Ectodermal cell (in vitro differentiated cells): ENCODE data around the gene SAMD3.
"Not testable (repeated sequence)": the region's sequence is repeated elsewhere in the genome, so short reads cannot be mapped to it uniquely, and the experiment has no call there.

Experiments
- H3K27ac ChIP-seq: 2 replicates; pipeline ENCODE4 v1.7.0; 2013; ENCODE audit warnings: mild to moderate bottlenecking, low read depth, low read length; ENCODE audit not compliant: insufficient read depth, poor library complexity, severe bottlenecking
- H3K27me3 ChIP-seq: 2 replicates; pipeline ENCODE4 v1.7.0; 2013; ENCODE audit warnings: mild to moderate bottlenecking, low read length; ENCODE audit not compliant: insufficient read depth, control insufficient read depth, poor library complexity, severe bottlenecking
- H3K36me3 ChIP-seq: one replicate; pipeline ENCODE4 v1.7.0; 2013; ENCODE audit warnings: low read length; ENCODE audit not compliant: control insufficient read depth, insufficient read depth
- H3K4me1 ChIP-seq: one replicate; pipeline ENCODE4 v1.7.0; 2013; ENCODE audit warnings: low read length; ENCODE audit not compliant: control insufficient read depth, insufficient read depth
- H3K4me3 ChIP-seq: 2 replicates; pipeline ENCODE4 v1.7.0; 2013; ENCODE audit warnings: low read depth, low read length, control low read depth; ENCODE audit not compliant: insufficient read depth
- H3K9me3 ChIP-seq: 2 replicates; pipeline ENCODE4 v1.7.0; 2013; ENCODE audit warnings: mild to moderate bottlenecking, low read length, moderate library complexity; ENCODE audit not compliant: control insufficient read depth
- WGBS, 2 experiments: methylation state at CpG; one replicate each; pipeline ENCODE4 v1.1.7; 2013; ENCODE audit warnings: missing lambda C conversion rate in 2 of 2; 5-methylcytosine and 5-hydroxymethylcytosine counted together

SAMD3 gene

GRCh38 chr6:130252527-130253237 is 29.9 kb upstream of the SAMD3 start:
- H3K36me3 ChIP-seq = no peaks in the 10 kb centered on the region
- H3K9me3 ChIP-seq = no peaks in the 10 kb centered on the region
- H3K4me1 ChIP-seq = peaks cover 16% of the 10 kb centered on the region
- no peaks in the 10 kb centered on the region for H3K27me3 ChIP-seq
- 44 to 55% methylated on average over 8 to 9 of the region's 9 CpGs for WGBS, 2 experiments
- H3K4me3 ChIP-seq = no peak overlapping the region
- H3K27ac ChIP-seq = peak overlapping the region; percentile 70

GRCh38 chr6:130245267-130245666 is 22.5 kb upstream of the SAMD3 start:
- Histone ChIP-seq H3K4me1 (no peaks in the 10 kb centered on the region), H3K36me3 (no peaks in the 10 kb centered on the region), H3K4me3 (no peak overlapping the region), H3K27me3 (no peaks in the 10 kb centered on the region), H3K27ac (no peak overlapping the region), H3K9me3 (no peaks in the 10 kb centered on the region)
- WGBS, 2 experiments = 88 to 97% methylated on average over 1 to 2 of the region's 2 CpGs

- Histone ChIP-seq H3K36me3 (no peaks in the 10 kb centered on the region), H3K9me3 (no peaks in the 10 kb centered on the region), H3K27me3 (no peaks in the 10 kb centered on the region), H3K4me1 (no peaks in the 10 kb centered on the region), H3K4me3 (no peak overlapping the region), H3K27ac (no peak overlapping the region)
- WGBS, 2 experiments = 91 to 92% methylated on average over 2 of the region's 2 CpGs
Measured at GRCh38 chr6:130244728-130245127, 22.0 kb upstream of the SAMD3 start.

GRCh38 chr6:130240232-130240631 is 17.5 kb upstream of the SAMD3 start:
- Histone ChIP-seq H3K27ac (no peak overlapping the region), H3K9me3 (no peaks in the 10 kb centered on the region), H3K27me3 (no peaks in the 10 kb centered on the region), H3K36me3 (no peaks in the 10 kb centered on the region), H3K4me3 (no peak overlapping the region), H3K4me1 (no peaks in the 10 kb centered on the region)
- 79% methylated on average over 2 to 4 of the region's 4 CpGs for WGBS, 2 experiments

- H3K9me3 ChIP-seq = no peaks in the 10 kb centered on the region
Measured at GRCh38 chr6:130239755-130240154, 17.0 kb upstream of the SAMD3 start.

GRCh38 chr6:130233330-130233729 is 10.6 kb upstream of the SAMD3 start:
- Histone ChIP-seq H3K4me1 (peaks cover 12% of the 10 kb centered on the region), H3K9me3 (no peaks in the 10 kb centered on the region), H3K4me3 (no peak overlapping the region), H3K27ac (no peak overlapping the region), H3K27me3 (no peaks in the 10 kb centered on the region), H3K36me3 (no peaks in the 10 kb centered on the region)
- 18 to 44% methylated on average over 2 to 3 of the region's 3 CpGs for WGBS, 2 experiments

More at GRCh38 chr6:130239755-130240154, 17.0 kb upstream of the SAMD3 start:
- WGBS, 2 experiments = 84 to 86% methylated on average over 2 of the region's 2 CpGs
- H3K4me1 ChIP-seq = no peaks in the 10 kb centered on the region
- no peak overlapping the region for H3K4me3 ChIP-seq
- H3K36me3 ChIP-seq = no peaks in the 10 kb centered on the region
- H3K27me3 ChIP-seq = no peaks in the 10 kb centered on the region
- H3K27ac ChIP-seq = no peak overlapping the region

- not testable (repeated sequence) for H3K27ac ChIP-seq, H3K9me3 ChIP-seq, H3K36me3 ChIP-seq, H3K27me3 ChIP-seq, H3K4me3 ChIP-seq
- H3K4me1 ChIP-seq = peaks cover 12% of the 10 kb centered on the region
- 81 to 85% methylated on average over 5 of the region's 6 CpGs for WGBS, 2 experiments
Measured at GRCh38 chr6:130230531-130230930, 7.8 kb upstream of the SAMD3 start.

- Histone ChIP-seq H3K9me3 (no peaks in the 10 kb centered on the region), H3K27me3 (no peaks in the 10 kb centered on the region), H3K4me1 (peaks cover 12% of the 10 kb centered on the region), H3K4me3 (no peak overlapping the region), H3K27ac (no peak overlapping the region), H3K36me3 (no peaks in the 10 kb centered on the region)
- 71 to 80% methylated on average over 4 of the region's 4 CpGs for WGBS, 2 experiments
Measured at GRCh38 chr6:130229645-130230044, 6.9 kb upstream of the SAMD3 start.

- Histone ChIP-seq H3K27ac (no peak overlapping the region), H3K36me3 (no peaks in the 10 kb centered on the region), H3K9me3 (no peaks in the 10 kb centered on the region), H3K4me3 (no peak overlapping the region), H3K27me3 (no peaks in the 10 kb centered on the region), H3K4me1 (no peaks in the 10 kb centered on the region)
- WGBS, 2 experiments = 90 to 92% methylated on average over 5 of the region's 5 CpGs
Measured at GRCh38 chr6:130223508-130223907, 757 bp upstream of the SAMD3 start.

GRCh38 chr6:130218134-130218533 is 4.6 kb downstream of the SAMD3 start:
- H3K4me1 ChIP-seq = peaks cover 3% of the 10 kb centered on the region
- WGBS, 2 experiments = 91 to 93% methylated on average over 8 of the region's 8 CpGs
- no peak overlapping the region for H3K4me3 ChIP-seq

More at GRCh38 chr6:130218134-130218533, 4.6 kb downstream of the SAMD3 start:
- H3K27me3 ChIP-seq = no peaks in the 10 kb centered on the region
- H3K27ac ChIP-seq = no peak overlapping the region
- no peaks in the 10 kb centered on the region for H3K9me3 ChIP-seq
- H3K36me3 ChIP-seq = no peaks in the 10 kb centered on the region
